HG03442 (cell line): ENCODE measurements around the gene USP50.
"Not testable (repeated sequence)": the region's sequence is repeated elsewhere in the genome, so short reads cannot be mapped to it uniquely, and the experiment has no call there.

ENCODE experiments used
- ATAC-seq: cut with Tn5 transposase; IDR thresholded peaks from one replicate; pipeline ENCODE4 v1.9.1; 2021; ENCODE audit warnings: mild to moderate bottlenecking, moderate library complexity; ENCODE audit not compliant: unreplicated experiment

USP50 gene

GRCh38 chr15:50505656-50506055 lies 40.8 kb downstream of the USP50 start:
- ATAC-seq = not testable (repeated sequence)

DNA sequence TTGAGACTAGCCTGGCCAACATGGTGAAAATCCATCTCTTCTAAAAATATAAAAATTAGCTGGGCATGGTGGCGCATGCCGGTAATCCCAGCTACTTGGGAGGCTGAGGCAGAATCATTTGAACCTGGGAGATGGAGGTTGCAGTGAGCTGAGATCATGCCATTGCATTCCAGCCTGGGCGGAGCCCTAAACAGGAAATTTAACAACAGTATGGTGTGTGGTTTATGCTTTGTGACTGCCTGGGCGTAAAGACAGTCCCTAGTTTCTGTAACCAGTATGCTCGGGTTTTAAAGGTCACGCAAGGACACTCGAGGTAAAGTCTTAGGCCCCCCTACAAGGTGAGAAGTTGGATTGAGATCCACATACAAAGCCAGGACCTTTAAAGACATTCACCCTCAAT lies 43.3 kb downstream of the USP50 start:
- ATAC-seq = no peak

- ATAC-seq = no peak
Measured at GRCh38 chr15:50501815-50502214, 44.7 kb downstream of the USP50 start.

DNA sequence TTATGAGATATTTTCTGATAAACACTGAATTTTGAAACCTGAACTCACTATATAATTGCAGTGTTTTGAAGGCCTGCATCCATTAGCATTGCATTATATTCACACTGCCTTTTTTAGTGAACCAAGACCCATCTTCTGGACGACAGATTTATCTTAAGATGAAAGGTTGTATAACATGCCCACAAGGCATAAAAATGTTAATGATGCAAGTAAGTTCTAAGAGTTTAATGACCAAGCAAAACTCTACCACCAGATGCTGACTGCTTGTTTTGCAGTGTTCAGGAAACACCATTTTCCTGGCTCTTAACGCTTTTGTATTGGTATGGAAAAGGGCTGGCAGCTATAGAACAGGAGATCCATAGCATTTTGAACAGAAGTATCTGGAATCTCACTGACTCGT lies 46.1 kb downstream of the USP50 start:
- ATAC-seq = no peak

DNA sequence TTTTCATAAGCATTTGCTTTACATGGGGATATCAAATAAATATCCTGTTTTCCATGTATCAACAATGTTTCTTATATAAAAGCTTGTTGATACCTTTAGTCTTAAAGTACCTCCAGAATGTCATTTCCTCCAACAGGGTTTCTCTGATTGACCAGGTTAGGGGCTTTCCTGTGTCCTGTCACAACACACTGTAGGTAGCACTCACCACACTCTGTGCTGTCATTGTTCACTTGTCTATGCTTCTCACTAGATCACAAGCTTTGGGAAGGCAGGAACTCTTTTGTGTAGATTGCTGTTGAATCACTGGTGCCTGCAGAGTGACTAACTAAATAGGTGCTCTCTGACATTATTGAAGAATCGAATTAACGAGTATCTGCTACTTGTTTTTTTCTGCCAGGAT lies 49.8 kb downstream of the USP50 start:
- no peak for ATAC-seq

DNA sequence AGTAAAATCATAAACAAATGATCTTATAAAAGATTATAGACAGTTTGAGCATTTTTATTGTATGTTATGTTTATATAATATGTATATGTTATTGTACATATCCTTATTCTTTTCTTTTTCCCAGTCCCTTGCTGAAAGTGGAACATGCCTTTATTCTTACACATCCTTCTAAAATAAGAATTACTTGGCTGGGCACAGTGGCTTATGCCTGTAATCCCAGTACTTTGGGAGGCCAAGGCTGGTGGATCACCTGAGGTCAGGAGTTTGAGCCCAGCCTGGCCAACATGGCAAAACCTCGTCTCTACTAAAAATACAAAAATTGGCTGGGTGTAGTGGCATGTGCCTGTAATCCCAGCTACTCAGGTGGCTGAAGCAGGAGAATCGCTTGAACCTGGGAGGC lies 51.9 kb downstream of the USP50 start:
- not testable (repeated sequence) for ATAC-seq

DNA sequence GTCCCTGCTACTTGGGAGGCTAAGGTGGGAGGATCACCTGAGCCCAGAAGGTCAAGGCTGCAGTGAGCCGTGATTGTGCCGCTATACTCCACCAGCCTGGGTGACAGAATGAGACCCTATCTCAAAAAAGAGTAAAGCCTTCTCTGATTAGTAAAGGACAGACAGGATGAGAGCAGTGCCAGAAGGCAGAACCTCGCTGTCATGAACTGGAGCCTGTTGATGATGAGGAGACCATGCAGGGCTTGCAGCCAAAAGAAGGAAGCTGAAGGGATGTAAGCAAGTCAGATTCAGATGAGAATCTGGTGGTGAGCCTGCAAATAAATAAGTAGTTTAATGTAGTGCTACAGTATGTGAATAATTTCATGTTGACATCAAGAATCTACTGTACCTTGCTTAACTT lies 52.8 kb downstream of the USP50 start:
- no peak for ATAC-seq

DNA sequence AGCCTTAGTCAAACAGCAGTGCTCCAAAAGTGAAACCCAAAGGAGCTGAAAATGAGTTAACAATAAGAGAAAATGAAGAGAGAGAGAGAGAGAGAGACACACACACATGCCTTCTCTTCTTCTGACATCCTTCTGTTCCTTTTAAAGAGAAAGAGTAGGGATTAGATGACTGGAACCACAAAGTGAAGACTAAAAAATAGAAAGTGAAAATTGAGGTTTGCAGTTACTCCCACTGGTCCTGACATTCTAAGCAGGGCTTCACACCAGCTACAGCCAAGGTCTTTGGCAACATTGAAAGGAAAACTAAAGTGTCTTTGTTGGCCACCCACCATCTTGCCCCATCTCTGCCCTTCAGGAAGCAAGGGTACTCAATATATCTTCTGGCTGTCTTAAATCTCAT lies 59.2 kb downstream of the USP50 start:
- ATAC-seq = no peak

- ATAC-seq = no peak
Measured at GRCh38 chr15:50485389-50485788, 61.1 kb downstream of the USP50 start.

- peak; percentile 59 for ATAC-seq
Measured at GRCh38 chr15:50484781-50485180, 61.7 kb downstream of the USP50 start.

GRCh38 chr15:50476143-50476542 lies 70.3 kb downstream of the USP50 start:
- no peak for ATAC-seq

GRCh38 chr15:50471072-50471471 lies 75.4 kb downstream of the USP50 start:
- ATAC-seq = no peak

GRCh38 chr15:50463423-50464358 lies 82.8 kb downstream of the USP50 start:
- no peak for ATAC-seq

DNA sequence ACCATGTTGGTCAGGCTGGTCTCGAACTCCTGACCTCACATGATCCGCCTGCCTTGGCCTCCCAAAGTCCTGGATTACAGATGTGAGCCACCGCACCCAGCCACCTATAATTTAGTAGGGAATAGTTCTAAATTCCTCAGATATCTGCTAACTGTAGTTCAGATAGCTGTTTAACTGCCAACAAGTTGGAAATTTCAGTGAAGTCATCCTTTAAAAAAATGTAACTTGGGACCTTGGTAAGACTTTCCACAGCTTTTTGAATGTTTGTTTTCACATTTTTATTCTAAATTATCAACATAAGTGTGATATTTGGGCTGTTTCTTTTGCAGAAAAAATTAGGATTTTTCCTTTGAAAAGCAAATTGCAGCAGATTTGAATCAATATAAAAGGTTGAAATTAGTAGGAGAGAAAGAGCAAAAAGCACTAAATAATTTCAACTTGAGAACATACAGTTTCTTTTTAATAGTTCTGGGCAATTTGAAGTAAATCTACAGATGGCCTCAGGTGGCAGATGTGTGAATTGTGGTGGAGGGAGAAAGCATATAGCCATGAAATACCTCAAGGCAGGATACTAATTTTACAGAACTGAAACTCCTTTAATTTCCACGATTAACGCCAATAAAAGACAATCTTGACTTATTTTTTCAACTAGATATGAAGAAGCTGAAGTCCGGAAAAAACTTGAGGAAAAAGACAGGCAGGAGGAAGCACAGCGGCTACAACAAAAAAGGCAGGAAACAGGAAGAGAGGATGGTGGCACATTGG lies 87.9 kb downstream of the USP50 start:
- ATAC-seq = no peak

DNA sequence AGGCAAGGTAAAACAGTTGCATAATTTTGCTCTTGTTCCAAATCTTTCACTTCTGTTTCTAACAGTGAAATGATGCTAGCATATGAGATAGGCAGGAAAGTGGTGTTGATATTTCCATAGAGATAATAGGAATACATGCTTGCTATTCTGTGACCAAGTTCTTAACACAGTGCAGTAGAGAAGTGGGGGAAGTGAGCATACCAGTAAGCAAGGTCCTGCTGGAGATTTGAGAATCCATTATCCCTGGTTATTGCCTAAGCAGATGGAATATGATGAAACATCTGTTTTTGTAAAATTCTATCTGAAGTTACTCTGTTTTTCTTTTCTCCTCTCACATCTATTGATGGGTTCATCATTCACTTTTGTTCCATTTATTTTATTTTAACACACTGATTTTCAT lies 93.5 kb downstream of the USP50 start:
- no peak for ATAC-seq
